Skeletal muscle tissue (tissue), 4 donors: ENCODE measurements around the gene KRTAP5-9. TPM values are rescaled to one million over a fixed set of nuclear protein-coding genes. Genes with fewer than 3 reads are reported as not detected.
"Not testable (repeated sequence)": the region's sequence is repeated elsewhere in the genome, so short reads cannot be mapped to it uniquely, and the experiment has no call there.

ENCODE experiments used
- H3K27ac ChIP-seq: one replicate; pipeline ENCODE4 v1.7.0; 2013; ENCODE audit warnings: mild to moderate bottlenecking, low read depth, low read length, inconsistent platforms
- H3K27me3 ChIP-seq, 3 donors: one replicate each; pipeline ENCODE4 v1.7.0; 2013; ENCODE audit warnings: low read length in 3 of 3; ENCODE audit not compliant: control insufficient read depth in 3 of 3, insufficient read depth in 3 of 3
- H3K36me3 ChIP-seq, 3 donors: one replicate each; pipeline ENCODE4 v1.7.0; 2013; ENCODE audit warnings: low read length in 3 of 3; ENCODE audit not compliant: control insufficient read depth in 3 of 3, insufficient read depth in 3 of 3
- H3K4me1 ChIP-seq, 3 donors: one replicate each; pipeline ENCODE4 v1.7.0; 2013; ENCODE audit warnings: low read length in 3 of 3, mild to moderate bottlenecking in 3 of 3; ENCODE audit not compliant: control insufficient read depth in 3 of 3, insufficient read depth in 3 of 3
- H3K4me3 ChIP-seq, 3 donors: one replicate each; pipeline ENCODE4 v1.7.0; 2013; ENCODE audit warnings: low read length in 3 of 3
- H3K9ac ChIP-seq, 3 donors: one replicate each; pipeline ENCODE4 v1.7.0; 2013; ENCODE audit warnings: low read length in 3 of 3, mild to moderate bottlenecking in 3 of 3, moderate library complexity in 2 of 3, low read depth in 1 of 3
- H3K9me3 ChIP-seq, 3 donors: one replicate each; pipeline ENCODE4 v1.7.0; 2013; ENCODE audit warnings: low read length in 3 of 3; ENCODE audit not compliant: control insufficient read depth in 3 of 3
- total RNA-seq: library from RNA; depleted of rRNA; stranded (reverse); fragments of >200 nt; gene quantifications from one replicate; pipeline ENCODE4 v1.2.3, GENCODE V29; 2014
- donor health status: Osteomylitis.

Gene KRTAP5-9
- total RNA-seq, 1 donor from 2014 or later = not detected

DNA sequence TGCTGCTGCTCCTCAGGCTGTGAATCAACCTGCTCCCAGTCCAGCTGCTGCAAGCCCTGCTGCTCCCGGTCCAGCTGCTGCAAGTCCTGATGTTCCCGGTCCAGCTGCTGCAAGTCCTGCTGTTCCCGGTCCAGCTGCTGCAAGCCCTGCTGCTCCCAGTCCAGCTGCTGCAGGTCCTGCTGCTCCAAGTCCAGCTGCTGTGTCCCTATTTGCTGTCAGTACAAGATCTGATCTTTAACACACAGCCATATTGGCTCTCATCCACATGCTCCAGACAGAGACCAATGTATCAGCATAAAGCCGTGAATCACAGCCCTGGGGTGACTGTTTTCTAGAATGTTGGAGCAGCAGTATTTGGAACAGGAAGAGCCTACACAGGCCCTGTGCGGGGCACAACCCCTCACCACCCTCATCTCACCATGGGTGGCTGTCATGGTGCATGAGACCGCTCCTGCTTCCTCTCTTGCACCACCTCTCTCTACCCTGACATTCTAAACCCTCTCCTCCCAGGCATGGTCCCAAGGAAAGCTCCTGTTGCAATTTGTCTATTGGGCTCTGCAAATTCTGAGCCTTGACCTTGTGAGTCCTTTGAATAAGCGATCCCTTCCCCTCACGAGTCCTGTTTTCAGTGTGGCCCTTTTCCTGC, 20.6 kb downstream of the KRTAP5-9 start:
- Histone ChIP-seq H3K36me3 (no peaks in the 10 kb centered on the region), H3K4me1 (peaks cover 3 to 9% (median 5%) of the 10 kb centered on the region in 3 donors), H3K27ac (no peak overlapping the region), H3K9me3 (no peaks in the 10 kb centered on the region), H3K4me3 (no peak overlapping the region), H3K9ac (no peak overlapping the region), H3K27me3 (peaks cover 0 to 16% (median 13%) of the 10 kb centered on the region in 3 donors)

DNA sequence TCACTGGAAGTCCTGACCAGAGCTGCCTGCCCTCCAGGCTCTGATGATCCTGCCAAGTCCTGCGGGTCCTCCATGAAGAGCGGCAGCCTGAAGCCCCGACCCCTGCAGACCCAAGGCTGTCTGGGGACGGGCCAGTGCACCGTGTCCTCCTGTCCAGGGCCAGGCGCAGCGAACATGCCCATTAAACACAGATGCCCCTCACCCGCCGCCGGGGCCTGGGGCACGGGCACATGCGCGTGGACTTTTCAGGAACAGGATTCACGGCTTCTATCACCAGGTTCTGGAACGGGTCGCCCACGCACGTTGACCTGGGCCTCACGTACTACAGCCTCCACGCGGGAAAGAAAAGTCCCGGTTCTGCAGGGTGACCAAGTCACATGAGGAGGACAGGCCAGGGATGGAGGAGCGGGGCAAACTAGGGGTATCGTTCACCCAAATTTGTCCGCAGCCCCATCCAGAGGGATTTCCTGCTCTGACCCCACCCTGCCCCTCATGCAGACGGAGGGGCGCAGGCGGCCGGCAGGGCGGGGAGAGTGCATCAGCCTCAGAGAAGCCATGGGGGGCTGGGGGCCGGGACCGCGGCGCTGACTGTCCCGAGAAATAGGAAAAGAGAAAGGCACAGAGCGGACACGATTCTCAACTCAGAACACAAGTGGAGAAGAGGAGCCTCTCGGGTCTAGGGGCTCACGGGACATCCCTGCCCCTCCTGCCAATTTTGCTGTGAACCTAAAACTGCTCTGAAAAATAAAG, 23.1 kb downstream of the KRTAP5-9 start:
- H3K9me3 ChIP-seq, H3K36me3 ChIP-seq, H3K27ac ChIP-seq, H3K27me3 ChIP-seq, H3K4me1 ChIP-seq, H3K4me3 ChIP-seq, H3K9ac ChIP-seq: not testable (repeated sequence)

DNA sequence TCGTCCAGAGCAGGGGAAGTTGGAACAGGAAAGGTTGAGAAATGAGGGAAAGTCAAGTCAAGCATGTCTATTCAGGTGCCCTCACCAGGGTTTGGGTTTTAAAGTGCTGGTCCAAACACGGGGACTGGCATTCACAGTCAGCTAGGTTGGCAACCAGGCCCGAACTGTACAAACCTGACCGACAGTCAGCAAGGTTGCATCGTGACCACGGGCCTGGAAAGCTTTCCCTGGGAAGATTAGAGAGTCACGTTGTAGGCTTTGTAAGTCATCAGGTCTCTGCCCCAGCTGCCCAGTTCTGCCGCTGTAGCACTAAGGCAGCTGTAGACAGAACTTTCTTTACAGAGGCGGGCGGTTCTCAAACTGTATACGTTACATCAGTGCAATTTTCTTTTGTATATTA, 24.6 kb downstream of the KRTAP5-9 start:
- Histone ChIP-seq H3K9me3 (no peaks in the 10 kb centered on the region), H3K4me3 (no peak overlapping the region), H3K9ac (no peak overlapping the region), H3K27ac (no peak overlapping the region), H3K4me1 (peaks cover 3 to 9% (median 5%) of the 10 kb centered on the region in 3 donors), H3K27me3 (peaks cover 0 to 10% (median 5%) of the 10 kb centered on the region in 3 donors), H3K36me3 (no peaks in the 10 kb centered on the region)

DNA sequence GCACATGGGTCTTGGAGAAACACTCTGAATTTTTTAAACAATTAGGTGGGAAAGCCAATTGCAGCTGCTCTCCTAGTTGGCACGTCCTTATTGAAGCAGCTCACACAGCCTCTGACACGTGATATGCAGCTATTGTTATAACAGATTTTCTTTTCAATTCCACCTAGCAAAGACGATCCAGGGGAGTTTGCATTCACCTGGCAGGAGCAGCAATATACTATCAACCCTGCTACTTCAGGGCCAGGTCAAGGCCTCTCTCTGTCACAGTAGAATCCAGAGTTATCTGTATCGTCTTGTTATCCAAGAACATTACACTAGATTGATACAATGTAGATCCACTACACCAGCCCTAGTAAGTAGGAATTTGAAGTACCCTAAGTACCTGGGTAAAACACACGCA, 26.2 kb downstream of the KRTAP5-9 start:
- Histone ChIP-seq H3K27ac (no peak overlapping the region), H3K9me3 (no peaks in the 10 kb centered on the region), H3K27me3 (peaks cover 0 to 10% (median 5%) of the 10 kb centered on the region in 3 donors), H3K4me1 (peaks cover 0 to 3% (median 0%) of the 10 kb centered on the region in 3 donors), H3K36me3 (no peaks in the 10 kb centered on the region), H3K9ac (no peak overlapping the region), H3K4me3 (no peak overlapping the region)

DNA sequence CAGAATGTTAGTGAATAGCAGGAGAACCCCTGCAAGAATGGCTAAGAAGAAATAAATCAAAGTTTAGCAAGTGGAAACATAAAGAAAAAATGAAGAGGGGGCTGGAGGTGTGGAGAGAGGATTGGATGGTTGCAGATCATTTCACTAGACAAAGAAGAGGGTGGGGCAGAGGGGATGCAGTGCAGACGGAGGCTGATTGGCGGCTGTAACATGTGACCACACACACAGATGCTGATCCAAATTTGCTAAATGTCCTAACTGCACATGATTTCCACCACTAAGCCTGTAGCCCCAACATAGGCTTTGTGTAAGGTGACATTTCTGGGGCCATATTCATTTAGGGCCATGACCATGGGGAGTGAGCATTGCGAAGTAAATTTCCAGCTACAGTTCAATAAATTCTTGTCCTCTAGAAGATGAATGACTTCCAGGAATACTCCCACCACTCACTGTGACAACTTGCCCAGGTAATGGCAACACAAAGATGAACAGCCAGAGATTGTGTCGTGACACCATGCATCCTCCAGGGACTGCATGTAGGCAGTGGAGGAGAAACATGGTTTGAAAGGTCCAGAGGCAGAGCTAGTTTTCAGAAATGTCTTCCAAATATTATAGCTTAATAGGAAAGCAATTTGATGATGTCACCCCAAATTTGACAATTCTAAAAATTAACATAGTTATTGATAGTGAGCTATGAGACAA, 27.7 kb downstream of the KRTAP5-9 start:
- no peak overlapping the region for H3K9ac ChIP-seq
- H3K36me3 ChIP-seq = no peaks in the 10 kb centered on the region
- peaks cover 0 to 7% (median 2%) of the 10 kb centered on the region in 3 donors for H3K4me1 ChIP-seq
- H3K27ac ChIP-seq = no peak overlapping the region
- no peaks in the 10 kb centered on the region for H3K9me3 ChIP-seq
- H3K4me3 ChIP-seq = no peak overlapping the region
- peaks cover 0 to 7% (median 2%) of the 10 kb centered on the region in 3 donors for H3K27me3 ChIP-seq

DNA sequence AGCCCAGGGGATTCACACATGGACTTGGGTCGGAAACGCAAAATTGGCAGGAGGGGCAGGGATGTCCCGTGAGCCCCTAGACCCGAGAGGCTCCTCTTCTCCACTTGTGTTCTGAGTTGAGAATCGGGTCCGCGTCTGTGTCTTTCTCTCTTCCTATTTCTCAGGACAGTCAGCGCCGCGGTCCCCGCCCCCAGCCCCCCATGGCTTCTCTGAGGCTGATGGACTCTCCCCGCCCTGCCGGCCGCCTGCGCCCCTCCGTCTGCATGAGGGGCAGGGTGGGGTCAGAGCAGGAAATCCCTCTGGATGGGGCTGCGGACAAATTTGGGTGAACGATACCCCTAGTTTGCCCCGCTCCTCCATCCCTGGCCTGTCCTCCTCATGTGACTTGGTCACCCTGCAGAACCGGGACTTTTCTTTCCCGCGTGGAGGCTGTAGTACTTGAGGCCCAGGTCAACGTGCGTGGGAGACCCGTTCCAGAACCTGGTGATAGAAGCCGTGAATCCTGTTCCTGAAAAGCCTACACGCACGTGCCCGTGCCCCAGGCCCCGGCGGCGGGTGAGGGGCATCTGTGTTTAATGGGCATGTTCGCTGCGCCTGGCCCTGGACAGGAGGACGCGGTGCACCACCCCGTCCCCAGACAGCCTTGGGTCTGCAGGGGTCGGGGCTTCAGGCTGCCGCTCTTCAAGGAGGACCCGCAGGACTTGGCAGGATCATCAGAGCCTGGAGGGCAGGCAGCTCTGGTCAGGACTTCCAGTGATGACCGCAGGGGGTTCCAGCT, 28.7 kb downstream of the KRTAP5-9 start:
- H3K9ac ChIP-seq, H3K4me3 ChIP-seq, H3K27me3 ChIP-seq, H3K9me3 ChIP-seq, H3K4me1 ChIP-seq, H3K36me3 ChIP-seq, H3K27ac ChIP-seq: not testable (repeated sequence)

DNA sequence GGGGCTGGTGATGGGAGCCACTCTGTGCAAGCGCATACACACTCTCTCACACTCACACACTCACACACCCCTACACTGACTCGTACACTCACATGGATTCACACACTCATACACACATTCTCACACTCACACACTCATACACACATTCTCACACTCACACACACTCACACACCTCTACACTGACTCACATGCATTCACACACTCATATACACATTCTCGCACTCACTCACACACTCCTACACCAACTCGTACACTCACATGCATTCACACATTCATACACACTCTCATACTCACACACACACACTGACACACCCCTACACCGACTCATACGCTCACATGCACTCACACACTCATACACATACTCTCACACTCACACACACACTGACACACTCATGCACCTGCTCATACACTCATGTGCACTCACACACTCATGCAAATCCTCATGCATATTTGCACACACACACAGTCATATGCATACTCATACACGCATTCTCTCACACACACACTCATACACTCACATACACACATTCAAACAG, 29.3 kb downstream of the KRTAP5-9 start:
- Histone ChIP-seq H3K27ac (no peak overlapping the region), H3K9me3 (no peaks in the 10 kb centered on the region), H3K4me3 (no peak overlapping the region), H3K4me1 (peaks cover 0 to 7% (median 2%) of the 10 kb centered on the region in 3 donors), H3K27me3 (peaks cover 0 to 6% (median 3%) of the 10 kb centered on the region in 3 donors), H3K36me3 (no peaks in the 10 kb centered on the region), H3K9ac (no peak overlapping the region)

DNA sequence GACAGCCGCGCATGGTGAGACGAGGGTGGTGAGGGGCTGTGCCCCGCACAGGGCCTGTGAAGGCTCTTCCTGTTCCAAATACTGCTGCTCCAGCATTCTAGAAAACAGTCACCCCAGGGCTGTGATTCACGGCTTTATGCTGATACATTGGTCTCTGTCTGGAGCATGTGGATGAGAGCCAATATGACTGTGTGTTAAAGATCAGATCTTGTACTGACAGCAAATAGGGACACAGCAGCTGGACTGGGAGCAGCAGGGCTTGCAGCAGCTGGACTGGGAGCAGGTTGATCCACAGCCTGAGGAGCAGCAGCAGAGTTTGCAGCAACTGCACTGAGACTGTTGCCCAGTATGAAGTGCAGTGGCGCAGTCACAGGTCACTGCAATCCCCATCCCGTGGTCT, 31.3 kb downstream of the KRTAP5-9 start:
- not testable (repeated sequence) for H3K4me3 ChIP-seq, H3K9ac ChIP-seq, H3K27ac ChIP-seq, H3K36me3 ChIP-seq, H3K4me1 ChIP-seq, H3K9me3 ChIP-seq, H3K27me3 ChIP-seq

DNA sequence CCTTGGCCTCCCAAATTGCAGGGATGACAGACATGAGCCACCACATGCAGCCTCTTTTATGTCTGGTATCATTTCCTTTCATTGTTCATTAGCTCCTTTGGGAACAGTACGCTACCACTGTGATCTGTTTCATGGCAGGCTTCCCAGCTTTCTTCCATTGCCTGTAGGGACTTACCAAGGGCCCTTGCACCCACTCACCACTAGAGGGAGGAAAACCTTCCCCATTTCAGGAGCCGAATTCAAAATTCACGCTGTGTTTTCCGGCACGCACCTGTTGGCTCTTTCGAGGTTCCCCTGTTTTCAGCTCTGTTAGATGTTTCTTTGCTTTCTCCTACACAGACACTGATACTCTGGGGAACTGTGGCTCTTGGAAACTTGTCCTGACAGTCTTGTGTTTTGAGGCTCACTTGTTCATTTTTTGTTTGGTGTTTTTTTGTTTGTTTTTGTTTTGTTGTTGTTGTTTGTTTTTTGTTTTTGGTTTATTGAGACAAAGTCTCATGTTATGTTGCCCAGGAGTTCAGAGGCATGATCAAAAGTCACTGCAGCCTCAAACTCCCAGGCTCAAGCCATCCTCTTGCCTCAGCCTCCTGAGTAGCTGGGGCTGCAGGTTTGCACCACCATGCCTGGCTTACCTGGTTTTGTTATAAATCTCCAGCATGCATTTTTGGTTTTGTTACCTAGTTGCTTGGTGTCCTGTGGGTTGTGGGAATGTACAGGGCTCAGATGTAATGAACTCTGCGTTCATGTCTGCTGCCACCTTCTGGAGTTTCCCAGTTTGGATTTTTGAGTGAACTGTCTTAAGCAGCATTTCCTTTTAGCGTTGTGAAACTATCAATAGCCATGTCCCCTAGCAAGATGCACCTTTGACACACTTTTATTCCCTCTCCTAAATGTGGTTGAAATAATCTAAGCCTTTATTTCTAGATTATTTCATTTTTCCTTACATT, 32.1 kb downstream of the KRTAP5-9 start:
- Histone ChIP-seq H3K27ac (no peak overlapping the region), H3K27me3 (peaks cover 0 to 3% (median 0%) of the 10 kb centered on the region in 3 donors)

More for the DNA sequence above, 32.1 kb downstream of the KRTAP5-9 start:
- Histone ChIP-seq H3K9me3 (no peaks in the 10 kb centered on the region), H3K4me1 (peaks cover 0 to 7% (median 2%) of the 10 kb centered on the region in 3 donors), H3K36me3 (no peaks in the 10 kb centered on the region), H3K9ac (no peak overlapping the region), H3K4me3 (no peak overlapping the region)
